AG09309 (cell line): Measurements from ENCODE around the gene MANSC1.

Source experiments
- DNase-seq: peaks from one replicate; pipeline ENCODE4 v3.0.0-alpha.2; 2010; ENCODE audit warnings: low read depth
- H3K4me3 ChIP-seq: 2 replicates; pipeline ENCODE4 v1.5.1; 2011; ENCODE audit warnings: mild to moderate bottlenecking, low read depth, low read length, moderate library complexity; ENCODE audit not compliant: control insufficient read depth
- TF ChIP-seq, protein P1 (sequence below): IDR thresholded peaks from 2 replicates; pipeline ENCODE4 v1.5.1; 2011; ENCODE audit warnings: mild to moderate bottlenecking, low read depth, low read length, inconsistent platforms; ENCODE audit not compliant: insufficient read depth, control insufficient read depth; ENCODE audit errors: missing control alignments

MANSC1 gene

DNA sequence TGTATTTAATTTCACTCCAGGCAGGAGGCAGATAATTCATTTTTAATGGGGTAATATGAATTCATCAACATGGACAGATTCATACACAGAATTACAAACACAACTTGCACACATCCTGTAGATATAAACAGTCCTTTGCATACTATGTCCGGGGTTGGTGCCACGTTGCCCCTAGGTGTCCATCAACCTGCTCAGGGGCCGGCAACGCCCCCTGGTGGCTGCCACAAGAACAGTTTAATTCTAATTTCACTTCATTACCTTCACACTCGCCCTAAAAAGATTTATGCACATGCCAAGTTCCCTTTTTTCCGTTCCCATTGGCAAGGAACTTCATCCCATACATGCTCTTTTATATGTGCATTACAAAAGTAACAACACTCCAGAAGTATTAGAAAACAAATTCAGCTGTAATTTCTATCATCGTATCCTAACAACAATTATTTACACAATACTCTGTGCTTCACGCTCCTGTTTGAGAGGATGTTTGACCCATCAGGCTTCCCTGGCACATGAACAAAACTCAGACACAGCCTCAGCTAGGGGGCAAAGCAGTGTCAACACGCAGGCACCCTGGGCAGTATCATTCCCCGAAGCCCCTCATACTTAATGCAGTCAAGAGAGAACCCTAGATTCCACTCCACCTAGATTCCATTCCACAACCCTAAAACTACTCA lies 15.5 kb downstream of the MANSC1 start:
- DNase-seq, result no peak
- TF ChIP-seq, protein P1, sequence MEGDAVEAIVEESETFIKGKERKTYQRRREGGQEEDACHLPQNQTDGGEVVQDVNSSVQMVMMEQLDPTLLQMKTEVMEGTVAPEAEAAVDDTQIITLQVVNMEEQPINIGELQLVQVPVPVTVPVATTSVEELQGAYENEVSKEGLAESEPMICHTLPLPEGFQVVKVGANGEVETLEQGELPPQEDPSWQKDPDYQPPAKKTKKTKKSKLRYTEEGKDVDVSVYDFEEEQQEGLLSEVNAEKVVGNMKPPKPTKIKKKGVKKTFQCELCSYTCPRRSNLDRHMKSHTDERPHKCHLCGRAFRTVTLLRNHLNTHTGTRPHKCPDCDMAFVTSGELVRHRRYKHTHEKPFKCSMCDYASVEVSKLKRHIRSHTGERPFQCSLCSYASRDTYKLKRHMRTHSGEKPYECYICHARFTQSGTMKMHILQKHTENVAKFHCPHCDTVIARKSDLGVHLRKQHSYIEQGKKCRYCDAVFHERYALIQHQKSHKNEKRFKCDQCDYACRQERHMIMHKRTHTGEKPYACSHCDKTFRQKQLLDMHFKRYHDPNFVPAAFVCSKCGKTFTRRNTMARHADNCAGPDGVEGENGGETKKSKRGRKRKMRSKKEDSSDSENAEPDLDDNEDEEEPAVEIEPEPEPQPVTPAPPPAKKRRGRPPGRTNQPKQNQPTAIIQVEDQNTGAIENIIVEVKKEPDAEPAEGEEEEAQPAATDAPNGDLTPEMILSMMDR, result peak; percentile 79
- no peak overlapping the region for H3K4me3 ChIP-seq

DNA sequence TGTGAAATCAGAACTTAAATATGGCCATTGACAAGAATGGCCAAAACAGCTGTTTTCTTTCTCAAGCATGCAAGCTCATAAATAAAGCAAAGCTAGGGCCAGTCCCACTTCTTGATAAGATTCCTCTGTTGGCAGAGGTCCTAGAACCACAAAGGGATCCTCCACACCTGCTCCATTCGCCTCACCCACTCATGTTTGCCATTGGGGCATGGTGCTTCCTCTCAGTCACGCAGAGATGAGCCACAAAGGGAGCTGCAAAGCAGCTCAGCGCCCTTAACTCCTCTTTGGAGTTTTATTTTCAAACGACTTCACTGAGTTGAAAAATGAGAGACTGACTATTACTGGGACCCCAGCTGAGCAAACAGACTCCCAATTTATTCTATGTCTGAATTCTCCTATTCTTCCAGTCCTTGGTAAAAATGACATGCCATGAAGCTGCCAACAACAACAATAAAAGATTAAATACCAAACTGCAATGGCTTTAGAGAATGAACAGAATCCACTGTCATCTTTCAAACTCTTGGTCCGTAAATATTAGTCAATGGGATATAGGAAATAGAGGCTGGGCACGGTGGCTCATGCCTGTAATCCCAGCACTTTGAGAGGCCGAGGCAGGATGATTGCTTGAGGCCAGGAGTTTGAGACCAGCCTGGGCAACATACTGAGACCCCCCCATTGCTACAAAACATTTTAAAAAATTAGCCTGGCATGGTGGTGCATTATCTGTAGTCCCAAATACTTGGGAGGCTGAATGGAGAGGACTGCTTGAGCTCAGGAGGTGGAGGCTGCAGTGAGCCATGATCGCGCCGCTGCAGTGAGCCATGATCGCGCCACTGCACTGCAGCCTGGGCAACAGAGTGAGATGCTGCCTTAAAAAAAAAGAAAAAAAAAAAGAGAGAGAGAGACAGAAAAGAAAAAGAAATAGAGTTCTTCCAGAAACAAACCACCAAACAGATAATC lies 16.4 kb downstream of the MANSC1 start:
- TF ChIP-seq, protein P1, result no peak
- no peak for DNase-seq
- H3K4me3 ChIP-seq, result no peak overlapping the region

DNA sequence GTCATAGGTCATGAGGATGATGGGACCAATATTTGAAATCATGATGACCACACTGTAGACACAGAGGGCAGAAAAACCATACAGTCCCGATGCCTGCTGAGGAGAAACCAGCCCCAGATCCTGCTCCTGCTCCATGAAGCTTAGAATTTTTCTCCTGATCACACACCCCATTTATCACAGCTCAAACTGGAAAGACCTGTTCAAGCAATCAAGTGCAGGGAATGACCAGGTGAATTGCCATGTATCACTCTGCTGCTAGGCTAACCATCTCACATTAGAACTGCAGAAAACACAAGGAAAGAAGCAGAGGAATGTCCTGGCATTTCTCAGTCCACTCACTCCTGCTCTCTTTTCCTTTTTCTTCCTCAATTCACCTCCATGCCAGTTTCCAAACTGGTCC lies 18.1 kb downstream of the MANSC1 start:
- no peak for DNase-seq
- no peak overlapping the region for H3K4me3 ChIP-seq
- TF ChIP-seq, protein P1, result no peak

GRCh38 chr12:12331244-12331771 lies 18.7 kb downstream of the MANSC1 start:
- DNase-seq, result no peak
- H3K4me3 ChIP-seq, result no peak overlapping the region
- TF ChIP-seq, protein P1, result no peak

DNA sequence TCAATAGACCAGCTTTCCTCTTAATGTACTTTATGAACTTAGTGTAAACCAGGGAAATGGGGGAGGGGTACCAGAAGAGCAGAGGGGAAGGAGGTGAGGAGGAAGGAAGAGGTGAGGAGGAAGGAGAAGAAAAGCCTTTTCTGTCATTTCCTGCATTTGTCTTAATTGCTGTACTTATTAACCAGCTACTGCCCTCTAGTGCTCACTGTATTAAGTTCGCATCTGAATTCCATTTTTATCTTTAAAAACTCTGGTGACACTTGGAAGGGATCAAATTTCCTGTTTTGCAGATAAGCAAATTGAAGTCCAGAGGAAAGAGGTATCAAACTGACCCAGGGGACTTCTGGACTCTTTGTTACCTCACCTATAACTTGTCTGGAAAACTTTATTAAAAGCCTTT lies 22.2 kb downstream of the MANSC1 start:
- H3K4me3 ChIP-seq, result no peak overlapping the region
- TF ChIP-seq, protein P1, result peak; percentile 65
- no peak for DNase-seq

GRCh38 chr12:12326262-12326661 lies 23.8 kb downstream of the MANSC1 start:
- TF ChIP-seq, protein P1, result no peak

More at GRCh38 chr12:12326262-12326661, 23.8 kb downstream of the MANSC1 start:
- no peak overlapping the region for H3K4me3 ChIP-seq
- no peak for DNase-seq
